ENCODE results near the gene ZBTB45. TPM values are rescaled to one million over a fixed set of nuclear protein-coding genes. Genes with fewer than 3 reads are reported as not detected.

ZBTB45 gene
- total and polyA plus RNA-seq, 9 of the 15 experiments (the other 6 are each of a cell fraction or from before 2014, with no cell fraction given), result 0.08 to 16.1 (median 1.8) TPM

DNA sequence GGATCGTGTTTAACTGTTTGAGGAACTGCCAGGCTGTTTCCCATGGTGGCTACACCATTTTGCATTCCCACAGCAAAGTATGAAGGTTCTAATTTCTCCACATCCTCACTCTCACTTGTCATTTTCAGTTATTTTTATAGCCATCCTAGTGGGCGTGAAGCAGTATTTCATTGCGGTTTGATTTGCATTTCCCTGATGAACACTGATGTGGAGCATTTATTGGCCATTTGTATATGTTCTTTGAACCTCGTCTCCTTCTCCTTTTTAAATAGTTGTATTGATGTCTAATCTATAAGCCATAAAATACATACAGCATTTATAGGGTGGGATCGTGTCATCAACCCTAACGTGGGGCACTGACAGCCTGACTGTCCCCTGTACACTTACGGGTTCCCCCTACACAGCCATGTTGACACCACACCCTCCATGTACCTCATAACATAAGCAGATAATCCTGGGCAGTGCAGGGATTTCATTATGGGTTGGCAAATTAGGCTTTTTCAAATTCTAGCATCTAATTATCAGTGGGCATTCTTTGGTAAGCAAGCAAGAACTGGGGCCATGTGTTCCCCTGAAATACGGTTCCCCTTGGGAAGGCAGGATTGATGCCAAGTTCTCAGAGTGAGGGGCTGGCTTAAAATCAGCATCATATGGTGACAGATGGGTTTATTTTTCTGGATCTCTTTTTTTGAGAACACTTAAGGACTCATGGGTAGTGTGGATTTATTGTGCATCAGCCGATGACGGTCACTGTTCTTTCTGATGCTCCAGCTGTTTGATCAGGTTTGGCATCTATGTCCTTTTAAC, 11.6 kb upstream of the ZBTB45 start:
- DNase-seq (ENCODE audit: extremely low read depth in 1 of 4, low spot score in 3 of 4) (no peak), ATAC-seq (no peak), FAIRE-seq (no peak)
- in situ Hi-C loops (cut with MboI) (no loop called here), intact Hi-C loops (cut with micrococcal nuclease) (no loop called here)
- Histone ChIP-seq H3K9me3 (replicated peaks; ENCODE audit: control insufficient read depth, insufficient read depth, low read depth, low read length) (no peaks in the 10 kb centered on the region), H3K9ac (ENCODE audit: insufficient read depth in 1 of 2, low read depth in 2 of 2, low read length in 2 of 2) (no peak overlapping the region), H2AFZ (ENCODE audit: low read depth, low read length) (no peak overlapping the region), H3K4me3 (no peak overlapping the region), H3K36me3 (ENCODE audit: control insufficient read depth, insufficient read depth, low read length) (no peaks in the 10 kb centered on the region), H3K27me3 (ENCODE audit: control insufficient read depth in 2 of 2, insufficient read depth in 2 of 2, low read length in 2 of 2) (peaks cover 0 to 5% of the 10 kb centered on the region in 2 experiments; a peak in 1 of 5 replicates), H3K4me2 (ENCODE audit: insufficient read depth, low read length) (no peak overlapping the region), H4K20me1 (replicated peaks; ENCODE audit: control insufficient read depth, insufficient read depth, low read length) (no peaks in the 10 kb centered on the region), H3K79me2 (ENCODE audit: control insufficient read depth, insufficient read depth, low read length) (no peaks in the 10 kb centered on the region), H3K4me1 (replicated peaks in 1 of 2; ENCODE audit: control insufficient read depth in 2 of 2, insufficient read depth in 2 of 2, low read length in 2 of 2) (peaks cover 0 to 3% of the 10 kb centered on the region in 2 experiments; a peak in 1 of 5 replicates), H3K27ac (ENCODE audit: extremely low read depth, low read depth, low read length) (no peak overlapping the region), H3K9me1 (ENCODE audit: control insufficient read depth, insufficient read depth, low read length) (no peaks in the 10 kb centered on the region)
- POLR2A ChIA-PET, result interaction anchor here (0.8 to 1.3 kb wide), 2 partner anchors 12 to 13 kb away, joined by 3 to 4 read pairs; partner anchors contain the start of gene TRIM28
- CTCF ChIA-PET (ENCODE audit: low intra/inter-chr PET ratio), result no interaction called here
- WGBS (ENCODE audit: insufficient coverage, low coverage, missing lambda C conversion rate), result 14% methylated on average over 10 of the region's 10 CpGs
- BruUV-seq (replicated peaks), result no TSS peak
- no peak for TF ChIP-seq PHB2 (IDR thresholded peaks at IDR 0.05; ENCODE audit: low read depth)
- no peak for TF ChIP-seq HOXB6 (CRISPR knock-in tag; IDR thresholded peaks at IDR 0.05; ENCODE audit: borderline replicate concordance)
- TF ChIP-seq ARID2 (IDR thresholded peaks at IDR 0.05), result no peak
- no peak for TF ChIP-seq CREBBP (IDR thresholded peaks at IDR 0.05; ENCODE audit: low read depth, low read length)
- TF ChIP-seq VEZF1 (CRISPR knock-in tag; IDR thresholded peaks at IDR 0.05), result no peak
- TF ChIP-seq HEY1 (CRISPR knock-in tag; IDR thresholded peaks at IDR 0.05; ENCODE audit: borderline replicate concordance), result no peak

All from K562 (cell line).